HCT116 (cell line): ENCODE measurements around the gene C1QTNF2. TPM values are rescaled to one million over a fixed set of nuclear protein-coding genes. Genes with fewer than 3 reads are reported as not detected.
"Not testable (repeated sequence)": the region's sequence is repeated elsewhere in the genome, so short reads cannot be mapped to it uniquely, and the experiment has no call there.

ENCODE experiments used
- ATAC-seq: fragments of 200-7000 bp; cut with Tn5 transposase; 2 replicates; pipeline ENCODE4 v1.9.1; 2020; ENCODE audit warnings: mild to moderate bottlenecking, moderate library complexity
- BruUV-seq: library from RNA; stranded (reverse); fragments of 400-500 nt; replicated peaks from 2 replicates; lab custom pipeline; 2021; lab: Mats Ljungman, UMichigan
- CTCF ChIA-PET: fragments of 300-600 bp; sonication (Branson Sonifier 250); formaldehyde crosslinking; loops from one replicate; lab custom pipeline; 2021; ENCODE audit warnings: antibody characterized with exemption; lab: Charles Lee
- POLR2A ChIA-PET: fragments of 300-600, 350-600 bp; sonication (Branson Sonifier 250); formaldehyde crosslinking; loops from one replicate; lab custom pipeline; 2021; ENCODE audit warnings: antibody characterized with exemption; lab: Charles Lee
- RAD21 ChIA-PET, 2 experiments: fragments of 300-600 bp; sonication (Branson Sonifier 250); formaldehyde crosslinking; loops; one replicate each; lab custom pipeline; 2023; ENCODE audit warnings: low total read pairs in 2 of 2; ENCODE audit not compliant: uncharacterized antibody in 2 of 2, unreplicated experiment in 2 of 2, low non-redundant PET in 1 of 2; lab: Charles Lee
- DNase-seq: peaks from one replicate; pipeline ENCODE4 v3.0.0-alpha.2; 2010; ENCODE audit warnings: low read depth, low spot score
- H2AFZ ChIP-seq: fragments of 200-600 bp; shearing (Covaris generic), sonication (generic); 2 replicates; pipeline ENCODE4 v1.6.1; 2017; ENCODE audit warnings: low read depth, mixed run types, mixed read lengths, antibody characterized with exemption, low read length; ENCODE audit not compliant: poor library complexity, severe bottlenecking
- H3K27ac ChIP-seq: 2 replicates; pipeline ENCODE4 v1.5.1; 2012; ENCODE audit warnings: low read depth, low read length
- H3K27me3 ChIP-seq: fragments of 200-600 bp; sonication (generic); 2 replicates; pipeline ENCODE4 v1.6.1; 2016; ENCODE audit warnings: mixed run types, low read length, mixed read lengths; ENCODE audit not compliant: insufficient read depth
- H3K36me3 ChIP-seq, 2 experiments: fragments of 200-500 bp in 1 of 2; fragments of 200-600 bp in 1 of 2; sonication (Bioruptor generic) in 1 of 2; sonication (generic) in 1 of 2; 2 replicates each; pipeline versions ENCODE4 v1.5.1 to v1.6.1; 2014 to 2016; ENCODE audit warnings: low read length in 2 of 2, inconsistent platforms in 1 of 2, mixed read lengths in 1 of 2, mixed run types in 1 of 2; ENCODE audit not compliant: insufficient read depth in 2 of 2, control insufficient read depth in 1 of 2
- H3K4me1 ChIP-seq, 2 experiments: fragments of 200-600 bp in 1 of 2; sonication (generic) in 1 of 2; 2 replicates each; pipeline versions ENCODE4 v1.5.1 to v1.6.1; 2012 to 2017; ENCODE audit warnings: low read length in 2 of 2, inconsistent platforms in 1 of 2, mild to moderate bottlenecking in 1 of 2, mixed read lengths in 1 of 2, mixed run types in 1 of 2, moderate library complexity in 1 of 2; ENCODE audit not compliant: insufficient read depth in 2 of 2, control insufficient read depth in 1 of 2
- H3K4me2 ChIP-seq: fragments of 200-600 bp; sonication (generic); 2 replicates; pipeline ENCODE4 v1.6.1; 2017; ENCODE audit warnings: mixed run types, low read length, mixed read lengths
- H3K4me3 ChIP-seq, 2 experiments: fragments of 200-600 bp in 1 of 2; sonication (generic) in 1 of 2; replicated peaks in 1 of 2; 2 replicates each; pipeline ENCODE4 v1.5.1; 2011 to 2016; ENCODE audit warnings: low read length in 2 of 2, control low read depth in 1 of 2, low read depth in 1 of 2, mild to moderate bottlenecking in 1 of 2, mixed read lengths in 1 of 2, mixed run types in 1 of 2
- H3K79me2 ChIP-seq: fragments of 200-600 bp; sonication (generic); 2 replicates; pipeline ENCODE4 v1.6.1; 2017; ENCODE audit warnings: mild to moderate bottlenecking, mixed run types, low read length, moderate library complexity, mixed read lengths; ENCODE audit not compliant: insufficient read depth
- H3K9ac ChIP-seq: fragments of 200-600 bp; sonication (generic); 2 replicates; pipeline ENCODE4 v1.6.1; 2016; ENCODE audit warnings: low read length, mixed read lengths
- H3K9me2 ChIP-seq: fragments of 200-600 bp; sonication (generic), shearing (Covaris generic); 2 replicates; pipeline ENCODE4 v1.6.1; 2017; ENCODE audit warnings: mixed run types, mild to moderate bottlenecking, moderate library complexity; ENCODE audit not compliant: insufficient read depth
- H3K9me3 ChIP-seq, 2 experiments: fragments of 200-500 bp in 1 of 2; fragments of 200-600 bp in 1 of 2; sonication (Bioruptor generic) in 1 of 2; sonication (generic) in 1 of 2; 2 replicates each; pipeline ENCODE4 v1.6.1; 2014 to 2017; ENCODE audit warnings: low read length in 2 of 2, mixed read lengths in 2 of 2, inconsistent platforms in 1 of 2, low read depth in 1 of 2, mild to moderate bottlenecking in 1 of 2, mixed run types in 1 of 2, moderate library complexity in 1 of 2; ENCODE audit not compliant: control insufficient read depth in 1 of 2, insufficient read depth in 1 of 2
- H4K20me1 ChIP-seq: fragments of 200-600 bp; sonication (generic), shearing (Covaris generic); 2 replicates; pipeline ENCODE4 v1.6.1; 2017; ENCODE audit warnings: mixed run types, mild to moderate bottlenecking, moderate library complexity; ENCODE audit not compliant: insufficient read depth
- CEBPB ChIP-seq: IDR thresholded peaks from 2 replicates; pipeline ENCODE4 v1.6.1; 2012; ENCODE audit warnings: low read depth
- EGR1 ChIP-seq: IDR thresholded peaks from 2 replicates; pipeline ENCODE4 v1.6.1; 2012; ENCODE audit warnings: low read depth
- FOSL1 ChIP-seq: IDR thresholded peaks from 2 replicates; pipeline ENCODE4 v1.6.1; 2012; ENCODE audit warnings: low read depth
- POLR2A ChIP-seq: IDR thresholded peaks from 2 replicates; pipeline ENCODE4 v1.7.0; 2011; ENCODE audit warnings: borderline replicate concordance; ENCODE audit not compliant: insufficient read depth, insufficient read length; ENCODE audit errors: extremely low read depth
- SIN3A ChIP-seq: IDR thresholded peaks from 2 replicates; pipeline ENCODE4 v1.6.1; 2012; ENCODE audit warnings: low read depth
- SP1 ChIP-seq: IDR thresholded peaks from 2 replicates; pipeline ENCODE4 v1.6.1; 2012; ENCODE audit warnings: low read depth
- ZFX ChIP-seq: fragments of 450-650 bp; IDR thresholded peaks from 2 replicates; pipeline ENCODE4 v1.6.1; 2017
- intact Hi-C: fragments of 100-400 bp; cut with micrococcal nuclease; formaldehyde crosslinking; loops from 2 replicates; pipeline ENCODE4 v1.10.0; 2022
- total RNA-seq: library from RNA; stranded (reverse); gene quantifications from one replicate; pipeline ENCODE4 v1.2.1, GENCODE V29; 2021; ENCODE audit not compliant: unreplicated experiment
- TF ChIP-seq, protein P1 (sequence below): IDR thresholded peaks from 2 replicates; pipeline ENCODE4 v1.6.1; 2011; ENCODE audit warnings: mild to moderate bottlenecking, low read length, moderate library complexity; ENCODE audit not compliant: insufficient replicate concordance; ENCODE audit errors: extremely low read depth
- TF ChIP-seq, protein P2 (sequence below), 3 experiments: fragments of 200-600 bp in 1 of 3; sonication (generic) in 1 of 3; IDR thresholded peaks in 2 of 3; conservative IDR thresholded peaks in 1 of 3; 2 replicates each; pipeline ENCODE4 v1.5.1; 2012 to 2017; ENCODE audit warnings: low read depth in 2 of 3, low read length in 2 of 3, antibody characterized with exemption in 1 of 3, borderline replicate concordance in 1 of 3, control low read depth in 1 of 3, mild to moderate bottlenecking in 1 of 3, mixed read lengths in 1 of 3, mixed run types in 1 of 3, moderate library complexity in 1 of 3; ENCODE audit not compliant: insufficient read depth in 1 of 3
- TF ChIP-seq, protein P3 (sequence below): IDR thresholded peaks from 2 replicates; pipeline ENCODE4 v1.6.1; 2012

C1QTNF2 gene
- total RNA-seq, 1 experiment from 2014 or later = 0.15 TPM

DNA sequence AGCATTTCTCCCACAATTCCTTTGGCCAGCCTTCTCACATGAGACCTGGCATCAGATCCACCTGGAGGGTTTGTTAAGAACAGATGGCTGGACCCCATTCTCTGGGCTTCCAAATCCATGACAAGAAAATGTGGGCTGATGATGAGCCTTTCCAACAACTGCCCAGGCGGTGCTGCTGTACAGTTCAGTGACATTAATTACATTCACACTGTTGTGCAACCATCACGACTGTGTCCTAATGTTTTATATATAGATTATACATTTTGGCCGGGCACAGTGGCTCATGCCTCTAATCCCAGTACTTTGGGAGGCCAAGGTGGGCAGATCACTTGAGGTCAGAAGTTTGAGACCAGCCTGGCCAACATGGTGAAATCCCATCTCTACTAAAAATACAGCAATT is 35.7 kb downstream of the C1QTNF2 start:
- H3K4me2 ChIP-seq, H2AFZ ChIP-seq, H3K4me1 ChIP-seq, H4K20me1 ChIP-seq, H3K27ac ChIP-seq, intact Hi-C loops, H3K9me2 ChIP-seq, H3K36me3 ChIP-seq, ATAC-seq, H3K9me3 ChIP-seq, H3K79me2 ChIP-seq, DNase-seq, H3K4me3 ChIP-seq, H3K27me3 ChIP-seq, BruUV-seq, CTCF ChIA-PET, H3K9ac ChIP-seq, POLR2A ChIA-PET, RAD21 ChIA-PET: not testable (repeated sequence)

DNA sequence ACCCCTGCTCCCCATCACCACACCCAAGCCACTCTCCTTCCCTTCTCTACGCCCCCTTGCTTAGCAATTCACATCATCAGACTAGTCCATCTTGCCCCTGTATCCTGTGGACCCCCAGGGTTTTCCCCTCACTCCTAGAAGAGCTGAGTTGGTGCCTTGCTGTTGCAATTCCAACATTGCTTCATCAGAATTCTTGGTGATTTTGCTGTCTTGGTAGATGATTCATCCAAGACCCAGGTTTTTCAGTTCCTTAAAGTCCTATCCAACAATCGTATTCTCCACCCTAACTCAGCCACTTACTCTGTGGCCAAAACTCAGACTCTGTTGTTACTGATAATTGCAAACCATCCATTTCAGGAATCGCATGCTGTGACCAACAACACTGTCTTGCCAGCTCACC is 36.7 kb downstream of the C1QTNF2 start:
- intact Hi-C loops = no loop called here

More for the DNA sequence above, 36.7 kb downstream of the C1QTNF2 start:
- H3K27ac ChIP-seq = no peak overlapping the region
- H4K20me1 ChIP-seq = no peaks in the 10 kb centered on the region
- H3K4me2 ChIP-seq = no peak overlapping the region
- no peaks in the 10 kb centered on the region for H3K27me3 ChIP-seq
- H3K79me2 ChIP-seq = no peaks in the 10 kb centered on the region
- H3K9ac ChIP-seq = no peak overlapping the region
- no peaks in the 10 kb centered on the region for H3K9me2 ChIP-seq
- BruUV-seq = no TSS peak
- TF ChIP-seq SIN3A (no peak), CEBPB (no peak), FOSL1 (no peak), ZFX (no peak), POLR2A (no peak), EGR1 (no peak), SP1 (no peak)
- TF ChIP-seq, protein P1, sequence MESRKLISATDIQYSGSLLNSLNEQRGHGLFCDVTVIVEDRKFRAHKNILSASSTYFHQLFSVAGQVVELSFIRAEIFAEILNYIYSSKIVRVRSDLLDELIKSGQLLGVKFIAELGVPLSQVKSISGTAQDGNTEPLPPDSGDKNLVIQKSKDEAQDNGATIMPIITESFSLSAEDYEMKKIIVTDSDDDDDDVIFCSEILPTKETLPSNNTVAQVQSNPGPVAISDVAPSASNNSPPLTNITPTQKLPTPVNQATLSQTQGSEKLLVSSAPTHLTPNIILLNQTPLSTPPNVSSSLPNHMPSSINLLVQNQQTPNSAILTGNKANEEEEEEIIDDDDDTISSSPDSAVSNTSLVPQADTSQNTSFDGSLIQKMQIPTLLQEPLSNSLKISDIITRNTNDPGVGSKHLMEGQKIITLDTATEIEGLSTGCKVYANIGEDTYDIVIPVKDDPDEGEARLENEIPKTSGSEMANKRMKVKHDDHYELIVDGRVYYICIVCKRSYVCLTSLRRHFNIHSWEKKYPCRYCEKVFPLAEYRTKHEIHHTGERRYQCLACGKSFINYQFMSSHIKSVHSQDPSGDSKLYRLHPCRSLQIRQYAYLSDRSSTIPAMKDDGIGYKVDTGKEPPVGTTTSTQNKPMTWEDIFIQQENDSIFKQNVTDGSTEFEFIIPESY = no peak
- TF ChIP-seq, protein P2, sequence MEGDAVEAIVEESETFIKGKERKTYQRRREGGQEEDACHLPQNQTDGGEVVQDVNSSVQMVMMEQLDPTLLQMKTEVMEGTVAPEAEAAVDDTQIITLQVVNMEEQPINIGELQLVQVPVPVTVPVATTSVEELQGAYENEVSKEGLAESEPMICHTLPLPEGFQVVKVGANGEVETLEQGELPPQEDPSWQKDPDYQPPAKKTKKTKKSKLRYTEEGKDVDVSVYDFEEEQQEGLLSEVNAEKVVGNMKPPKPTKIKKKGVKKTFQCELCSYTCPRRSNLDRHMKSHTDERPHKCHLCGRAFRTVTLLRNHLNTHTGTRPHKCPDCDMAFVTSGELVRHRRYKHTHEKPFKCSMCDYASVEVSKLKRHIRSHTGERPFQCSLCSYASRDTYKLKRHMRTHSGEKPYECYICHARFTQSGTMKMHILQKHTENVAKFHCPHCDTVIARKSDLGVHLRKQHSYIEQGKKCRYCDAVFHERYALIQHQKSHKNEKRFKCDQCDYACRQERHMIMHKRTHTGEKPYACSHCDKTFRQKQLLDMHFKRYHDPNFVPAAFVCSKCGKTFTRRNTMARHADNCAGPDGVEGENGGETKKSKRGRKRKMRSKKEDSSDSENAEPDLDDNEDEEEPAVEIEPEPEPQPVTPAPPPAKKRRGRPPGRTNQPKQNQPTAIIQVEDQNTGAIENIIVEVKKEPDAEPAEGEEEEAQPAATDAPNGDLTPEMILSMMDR (IDR thresholded peaks at IDR 0.05 in 2 of 3, conservative IDR thresholded peaks at IDR 0.05 in 1 of 3; ENCODE audit: borderline replicate concordance in 1 of 3, insufficient read depth in 1 of 3, low read depth in 2 of 3, low read length in 2 of 3) = no peak
- TF ChIP-seq, protein P3, sequence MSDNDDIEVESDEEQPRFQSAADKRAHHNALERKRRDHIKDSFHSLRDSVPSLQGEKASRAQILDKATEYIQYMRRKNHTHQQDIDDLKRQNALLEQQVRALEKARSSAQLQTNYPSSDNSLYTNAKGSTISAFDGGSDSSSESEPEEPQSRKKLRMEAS = no peak
- CTCF ChIA-PET = no interaction called here
- RAD21 ChIA-PET = no interaction called here
- no peak overlapping the region for H2AFZ ChIP-seq
- H3K36me3 ChIP-seq = no peaks in the 10 kb centered on the region
- H3K4me3 ChIP-seq = no peak overlapping the region
- DNase-seq = no peak
- H3K4me1 ChIP-seq = no peaks in the 10 kb centered on the region
- ATAC-seq = no peak
- POLR2A ChIA-PET = no interaction called here
- no peaks in the 10 kb centered on the region for H3K9me3 ChIP-seq
